SK-N-MC (cell line): ENCODE measurements around the gene GEMIN8.

Source experiments
- DNase-seq: peaks from one replicate; pipeline ENCODE4 v3.0.0-alpha.2; 2011; ENCODE audit warnings: low read depth, low spot score
- H3K27ac ChIP-seq: fragments of 200-600 bp; sonication (generic); 2 replicates; pipeline ENCODE4 v1.5.1; 2016; ENCODE audit warnings: mixed run types
- H3K36me3 ChIP-seq: fragments of 200-600 bp; sonication (generic); 2 replicates; pipeline ENCODE4 v1.6.1; 2017; ENCODE audit warnings: antibody characterized with exemption, low read length, mixed read lengths; ENCODE audit not compliant: insufficient read depth
- H3K4me3 ChIP-seq: fragments of 200-600 bp; sonication (generic); 2 replicates; pipeline ENCODE4 v1.5.1; 2016
- H3K9ac ChIP-seq: fragments of 200-600 bp; sonication (generic); 2 replicates; pipeline ENCODE4 v1.8.0; 2017; ENCODE audit warnings: mixed run types, mixed read lengths; ENCODE audit not compliant: insufficient read length
- H3K9me3 ChIP-seq: fragments of 200-600 bp; sonication (generic); 2 replicates; pipeline ENCODE4 v1.6.1; 2017; ENCODE audit warnings: low read depth, mild to moderate bottlenecking, antibody characterized with exemption, low read length, moderate library complexity, mixed read lengths
- EZH2 ChIP-seq: fragments of 200-600 bp; sonication (generic); IDR thresholded peaks from one replicate; pipeline ENCODE4 v1.6.1; 2017; ENCODE audit warnings: antibody characterized with exemption
- FOXP2 ChIP-seq: optimal IDR thresholded peaks from 2 replicates; pipeline ENCODE3; 2011; ENCODE audit warnings: mild to moderate bottlenecking, moderate library complexity; ENCODE audit not compliant: insufficient read depth; ENCODE audit errors: extremely low read length, control extremely low read depth
- POLR2AphosphoS5 ChIP-seq: IDR thresholded peaks from 2 replicates; pipeline ENCODE4 v1.6.1; 2012; ENCODE audit warnings: mild to moderate bottlenecking, low read depth, low read length, borderline replicate concordance

The GEMIN8 gene

GRCh38 chrX:14010566-14010965 is 19.1 kb downstream of the GEMIN8 start:
- H3K36me3 ChIP-seq = no peaks in the 10 kb centered on the region

GRCh38 chrX:14006540-14006939 is 23.2 kb downstream of the GEMIN8 start:
- Histone ChIP-seq H3K27ac (no peak overlapping the region), H3K9me3 (no peaks in the 10 kb centered on the region), H3K4me3 (no peak overlapping the region), H3K36me3 (no peaks in the 10 kb centered on the region), H3K9ac (no peak overlapping the region)
- no peak for DNase-seq
- no peak for TF ChIP-seq FOXP2
- no peak for TF ChIP-seq EZH2
- no peak for TF ChIP-seq POLR2AphosphoS5

More at GRCh38 chrX:14010566-14010965, 19.1 kb downstream of the GEMIN8 start:
- TF ChIP-seq FOXP2 = no peak
- no peak for TF ChIP-seq EZH2
- no peak for TF ChIP-seq POLR2AphosphoS5
- Histone ChIP-seq H3K9ac (no peak overlapping the region), H3K9me3 (no peaks in the 10 kb centered on the region), H3K4me3 (no peak overlapping the region), H3K27ac (no peak overlapping the region)
- DNase-seq = no peak

- no peaks in the 10 kb centered on the region for H3K36me3 ChIP-seq
- no peak overlapping the region for H3K9ac ChIP-seq
- no peaks in the 10 kb centered on the region for H3K9me3 ChIP-seq
- no peak overlapping the region for H3K27ac ChIP-seq
- DNase-seq = no peak
- no peak for TF ChIP-seq EZH2
- TF ChIP-seq POLR2AphosphoS5 = no peak
- no peak for TF ChIP-seq FOXP2
- H3K4me3 ChIP-seq = no peak overlapping the region
Observed at GRCh38 chrX:14003876-14004425, 25.7 kb downstream of the GEMIN8 start.

GRCh38 chrX:14003028-14003427 is 26.7 kb downstream of the GEMIN8 start:
- no peak for DNase-seq
- TF ChIP-seq FOXP2 = no peak
- TF ChIP-seq POLR2AphosphoS5 = no peak
- TF ChIP-seq EZH2 = no peak
- Histone ChIP-seq H3K9me3 (no peaks in the 10 kb centered on the region), H3K27ac (no peak overlapping the region), H3K36me3 (no peaks in the 10 kb centered on the region), H3K9ac (no peak overlapping the region), H3K4me3 (no peak overlapping the region)

GRCh38 chrX:13996650-13997049 is 33.0 kb downstream of the GEMIN8 start:
- DNase-seq = no peak
- H3K4me3 ChIP-seq = no peak overlapping the region
- H3K27ac ChIP-seq = no peak overlapping the region
- H3K9ac ChIP-seq = no peak overlapping the region
- TF ChIP-seq POLR2AphosphoS5 (no peak), FOXP2 (no peak), EZH2 (no peak)
- no peaks in the 10 kb centered on the region for H3K36me3 ChIP-seq
- no peaks in the 10 kb centered on the region for H3K9me3 ChIP-seq

GRCh38 chrX:13994536-13995080 is 35.1 kb downstream of the GEMIN8 start:
- H3K9ac ChIP-seq = no peak overlapping the region
- no peak for TF ChIP-seq FOXP2
- TF ChIP-seq POLR2AphosphoS5 = no peak
- TF ChIP-seq EZH2 = no peak
- DNase-seq = no peak

GRCh38 chrX:13994104-13994503 is 35.6 kb downstream of the GEMIN8 start:
- H3K36me3 ChIP-seq = no peaks in the 10 kb centered on the region

More at GRCh38 chrX:13994536-13995080, 35.1 kb downstream of the GEMIN8 start:
- H3K27ac ChIP-seq = no peak overlapping the region
- no peaks in the 10 kb centered on the region for H3K9me3 ChIP-seq
- H3K4me3 ChIP-seq = no peak overlapping the region
- no peaks in the 10 kb centered on the region for H3K36me3 ChIP-seq

GRCh38 chrX:13990126-13990800 is 39.4 kb downstream of the GEMIN8 start:
- no peak for DNase-seq
- no peaks in the 10 kb centered on the region for H3K9me3 ChIP-seq
- no peak overlapping the region for H3K27ac ChIP-seq
- H3K4me3 ChIP-seq = no peak overlapping the region
- no peak overlapping the region for H3K9ac ChIP-seq
- no peak for TF ChIP-seq POLR2AphosphoS5
- TF ChIP-seq FOXP2 = no peak
- no peak for TF ChIP-seq EZH2
- no peaks in the 10 kb centered on the region for H3K36me3 ChIP-seq

More at GRCh38 chrX:13994104-13994503, 35.6 kb downstream of the GEMIN8 start:
- Histone ChIP-seq H3K9ac (no peak overlapping the region), H3K27ac (no peak overlapping the region), H3K4me3 (no peak overlapping the region), H3K9me3 (no peaks in the 10 kb centered on the region)
- DNase-seq = no peak
- TF ChIP-seq FOXP2 = no peak
- TF ChIP-seq POLR2AphosphoS5 = no peak
- no peak for TF ChIP-seq EZH2
